Measurements from ENCODE around the gene TRPV4.

DNA sequence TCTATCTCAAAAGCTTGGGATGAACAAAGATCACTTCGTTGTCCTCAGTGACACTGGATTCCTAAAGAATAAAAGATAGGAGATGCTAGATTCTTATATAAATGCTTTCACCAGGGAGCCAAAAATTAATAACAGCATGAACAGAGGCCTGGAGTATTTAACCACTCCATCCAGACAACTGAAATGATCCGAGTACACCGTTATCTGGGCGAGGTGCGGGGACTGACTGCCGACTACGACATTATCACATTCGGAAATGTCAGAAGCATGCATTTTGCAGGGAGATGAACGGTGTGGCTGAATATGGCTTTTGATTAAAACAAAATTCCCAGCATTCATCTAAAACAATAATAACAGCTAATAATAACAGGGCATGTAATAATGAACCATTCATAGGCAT is 56.6 kb downstream of the TRPV4 start:
- TF ChIP-seq POLR2A (IDR thresholded peaks at IDR 0.05): no peak
- TF ChIP-seq CTCF (IDR thresholded peaks at IDR 0.05): no peak
- TF ChIP-seq EP300 (IDR thresholded peaks at IDR 0.05): no peak
- no peak for TF ChIP-seq POLR2AphosphoS5 (IDR thresholded peaks at IDR 0.05)
